Lower lobe of right lung (tissue), 2 donors: ENCODE data around the gene HEATR1. TPM values are rescaled to one million over a fixed set of nuclear protein-coding genes. Genes with fewer than 3 reads are reported as not detected.

ENCODE experiments used
- ATAC-seq, 2 donors: fragments of 200-7000 bp; cut with Tn5 transposase; one replicate each; pipeline ENCODE4 v1.9.1; 2020 to 2022; ENCODE audit warnings: mild to moderate bottlenecking in 2 of 2, moderate library complexity in 2 of 2
- DNase-seq: peaks from one replicate; pipeline ENCODE4 v3.0.0-alpha.2; 2020
- H3K27ac ChIP-seq: fragments of 200-600 bp; one replicate; pipeline ENCODE4 v1.8.0; 2022
- H3K27me3 ChIP-seq: fragments of 200-600 bp; one replicate; pipeline ENCODE4 v1.8.0; 2022; ENCODE audit warnings: low read depth
- H3K36me3 ChIP-seq: fragments of 200-600 bp; one replicate; pipeline ENCODE4 v1.8.0; 2022; ENCODE audit warnings: mild to moderate bottlenecking
- H3K4me1 ChIP-seq: fragments of 200-600 bp; one replicate; pipeline ENCODE4 v1.8.0; 2022
- H3K4me3 ChIP-seq: fragments of 200-600 bp; one replicate; pipeline ENCODE4 v1.8.0; 2022; ENCODE audit warnings: mild to moderate bottlenecking
- H3K9me3 ChIP-seq: fragments of 200-600 bp; one replicate; pipeline ENCODE4 v1.8.0; 2022
- CTCF ChIP-seq: fragments of 200-600 bp; IDR thresholded peaks from one replicate; pipeline ENCODE4 v1.8.0; 2022; ENCODE audit warnings: antibody characterized with exemption, mild to moderate bottlenecking
- intact Hi-C: fragments of 100-400 bp; cut with DNase I; formaldehyde crosslinking; loops from one replicate; pipeline ENCODE4 v1.11.0; 2022
- total RNA-seq: library from RNA; stranded (reverse); fragmentation: NEBNext Ultra II Directional; extraction: Animal tissue kit (Norgen Biotek cat#: 25700); gene quantifications from one replicate; pipeline ENCODE4 v1.2.1, GENCODE V29; 2021
- donor health status: DM: no; HTN: yes; CAD: no; lungs with severe emphysema.

Gene HEATR1
- total RNA-seq, 1 donor from 2014 or later: 24.4 TPM

GRCh38 chr1:236502972-236503639 is 101.2 kb downstream of the HEATR1 start:
- peak overlapping the region; percentile 56 for H3K27ac ChIP-seq
- peaks cover 7% of the 10 kb centered on the region for H3K4me1 ChIP-seq
- H3K9me3 ChIP-seq: no peaks in the 10 kb centered on the region
- no peak for TF ChIP-seq CTCF
- peak; percentile 75 to 79 for ATAC-seq
- no peaks in the 10 kb centered on the region for H3K27me3 ChIP-seq
- no peaks in the 10 kb centered on the region for H3K36me3 ChIP-seq
- intact Hi-C loops: no loop called here
- peak overlapping the region; percentile 32 for H3K4me3 ChIP-seq
- peak; percentile 76 for DNase-seq

GRCh38 chr1:236502579-236502971 is 101.7 kb downstream of the HEATR1 start:
- H3K4me3 ChIP-seq: no peak overlapping the region
- no peaks in the 10 kb centered on the region for H3K27me3 ChIP-seq
- no peaks in the 10 kb centered on the region for H3K36me3 ChIP-seq
- no peak for ATAC-seq
- intact Hi-C loops: no loop called here
- H3K9me3 ChIP-seq: no peaks in the 10 kb centered on the region
- H3K27ac ChIP-seq: no peak overlapping the region
- no peak for TF ChIP-seq CTCF
- peaks cover 7% of the 10 kb centered on the region for H3K4me1 ChIP-seq
- no peak for DNase-seq

GRCh38 chr1:236501093-236501492 is 103.2 kb downstream of the HEATR1 start:
- no peaks in the 10 kb centered on the region for H3K9me3 ChIP-seq
- H3K27ac ChIP-seq: no peak overlapping the region
- no peaks in the 10 kb centered on the region for H3K36me3 ChIP-seq
- no peaks in the 10 kb centered on the region for H3K27me3 ChIP-seq
- H3K4me3 ChIP-seq: no peak overlapping the region
- TF ChIP-seq CTCF: no peak
- ATAC-seq (no peak), DNase-seq (no peak)
- peaks cover 7% of the 10 kb centered on the region for H3K4me1 ChIP-seq
- intact Hi-C loops: no loop called here

Other genes starting within 250 kb of the HEATR1 start
- gene EDARADD, start 210.2 kb downstream of the HEATR1 start, total RNA-seq: 0.89 TPM
- gene LGALS8, start 80.5 kb downstream of the HEATR1 start, total RNA-seq: 72.3 TPM
- 1.9 TPM for gene ACTN2, start 82.0 kb upstream of the HEATR1 start, total RNA-seq
- gene MTR, start 190.8 kb upstream of the HEATR1 start, total RNA-seq: 35.7 TPM